HG02798 (cell line): ENCODE measurements around the gene NQO2.
"Not testable (repeated sequence)": the region's sequence is repeated elsewhere in the genome, so short reads cannot be mapped to it uniquely, and the experiment has no call there.

ENCODE experiments used
- ATAC-seq: cut with Tn5 transposase; IDR thresholded peaks from one replicate; pipeline ENCODE4 v1.9.1; 2021; ENCODE audit warnings: mild to moderate bottlenecking; ENCODE audit not compliant: unreplicated experiment, poor library complexity

Gene NQO2

GRCh38 chr6:3035397-3035796 is 35.7 kb downstream of the NQO2 start:
- no peak for ATAC-seq

- no peak for ATAC-seq
Measured at GRCh38 chr6:3036861-3037637, 37.4 kb downstream of the NQO2 start.

GRCh38 chr6:3037638-3038365 is 38.1 kb downstream of the NQO2 start:
- no peak for ATAC-seq

- no peak for ATAC-seq
Measured at GRCh38 chr6:3039384-3039783, 39.7 kb downstream of the NQO2 start.

- ATAC-seq: no peak
Measured at GRCh38 chr6:3041147-3041546, 41.5 kb downstream of the NQO2 start.

- no peak for ATAC-seq
Measured at GRCh38 chr6:3041606-3042005, 41.9 kb downstream of the NQO2 start.

GRCh38 chr6:3045369-3045768 is 45.7 kb downstream of the NQO2 start:
- no peak for ATAC-seq

- no peak for ATAC-seq
Measured at GRCh38 chr6:3045777-3046176, 46.1 kb downstream of the NQO2 start.

DNA sequence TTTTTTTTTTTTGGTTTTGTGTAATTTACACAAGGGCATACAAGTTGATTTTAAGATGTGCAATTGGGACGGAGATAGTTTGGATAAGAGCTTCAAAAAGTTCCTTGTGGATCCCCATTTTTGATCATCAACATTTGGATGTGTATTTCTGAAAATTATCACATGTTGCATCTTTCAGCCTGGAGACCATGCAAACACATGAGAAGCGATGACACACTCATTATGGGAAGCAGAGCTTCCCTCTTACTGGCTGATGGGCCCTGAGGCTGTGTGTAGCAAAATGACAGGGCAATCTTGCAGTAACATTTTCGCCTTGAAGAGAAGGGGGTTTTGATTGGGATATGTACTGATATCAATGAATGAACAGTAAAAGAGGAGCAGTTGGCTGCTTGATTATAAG is 46.6 kb downstream of the NQO2 start:
- no peak for ATAC-seq

- not testable (repeated sequence) for ATAC-seq
Measured at GRCh38 chr6:3048009-3048408, 48.3 kb downstream of the NQO2 start.

GRCh38 chr6:3052481-3053230 is 53.0 kb downstream of the NQO2 start:
- no peak for ATAC-seq

GRCh38 chr6:3053231-3053508 is 53.5 kb downstream of the NQO2 start:
- ATAC-seq: no peak

GRCh38 chr6:3054229-3055157 is 54.8 kb downstream of the NQO2 start:
- ATAC-seq: not testable (repeated sequence)

DNA sequence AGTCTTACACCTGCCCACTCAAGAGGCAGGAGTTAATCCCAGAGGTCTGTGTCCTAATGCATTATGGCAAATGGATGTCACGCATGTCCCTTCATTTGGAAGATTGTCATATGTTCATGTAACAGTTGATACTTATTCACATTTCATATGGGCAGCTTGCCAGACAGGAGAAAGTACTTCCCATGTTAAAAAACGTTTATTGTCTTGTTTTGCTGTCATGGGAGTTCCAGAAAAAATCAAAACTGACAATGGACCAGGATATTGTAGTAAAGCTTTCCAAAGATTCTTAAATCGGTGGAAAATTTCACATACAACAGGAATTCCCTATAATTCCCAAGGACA is 55.4 kb downstream of the NQO2 start:
- ATAC-seq: not testable (repeated sequence)

GRCh38 chr6:3057063-3057770 is 57.5 kb downstream of the NQO2 start:
- no peak for ATAC-seq

DNA sequence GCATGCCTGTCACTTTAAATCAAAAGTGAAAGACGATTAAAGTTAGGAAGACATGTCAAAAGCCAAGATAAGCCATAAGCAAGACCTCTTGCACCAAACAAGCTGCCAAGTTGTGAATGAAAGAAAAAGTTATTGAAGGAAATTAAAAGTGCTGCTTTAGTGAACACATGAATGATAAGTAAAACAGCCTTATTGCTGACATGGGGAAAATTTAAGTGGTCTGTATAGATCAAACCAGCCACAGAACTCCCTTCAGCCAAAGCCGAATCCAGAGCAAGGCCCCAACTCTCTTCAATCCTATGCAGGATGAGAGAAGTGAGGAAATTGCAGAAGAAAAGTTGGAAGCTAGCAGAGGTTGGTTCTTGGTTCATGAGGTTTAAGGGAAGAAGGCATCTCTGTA is 59.3 kb downstream of the NQO2 start:
- no peak for ATAC-seq

DNA sequence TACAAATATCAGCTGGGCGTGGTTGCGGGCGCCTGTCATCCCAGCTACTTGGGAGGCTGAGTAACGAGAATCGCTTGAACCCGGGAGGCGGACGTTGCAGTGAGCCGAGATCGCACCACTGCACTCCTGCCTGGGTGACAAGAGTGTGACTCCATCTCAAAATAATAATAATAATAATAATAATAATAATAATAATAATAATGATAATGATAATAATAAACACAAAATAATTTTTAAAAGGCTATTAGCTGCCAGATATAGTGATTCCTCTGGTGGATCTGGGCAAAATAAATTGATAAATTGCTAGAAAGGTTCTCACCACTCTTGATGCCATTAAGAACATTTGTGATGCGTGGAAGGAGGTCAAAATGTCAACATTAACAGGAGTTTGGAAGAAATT is 60.4 kb downstream of the NQO2 start:
- not testable (repeated sequence) for ATAC-seq

- no peak for ATAC-seq
Measured at GRCh38 chr6:3061501-3061941, 61.8 kb downstream of the NQO2 start.

DNA sequence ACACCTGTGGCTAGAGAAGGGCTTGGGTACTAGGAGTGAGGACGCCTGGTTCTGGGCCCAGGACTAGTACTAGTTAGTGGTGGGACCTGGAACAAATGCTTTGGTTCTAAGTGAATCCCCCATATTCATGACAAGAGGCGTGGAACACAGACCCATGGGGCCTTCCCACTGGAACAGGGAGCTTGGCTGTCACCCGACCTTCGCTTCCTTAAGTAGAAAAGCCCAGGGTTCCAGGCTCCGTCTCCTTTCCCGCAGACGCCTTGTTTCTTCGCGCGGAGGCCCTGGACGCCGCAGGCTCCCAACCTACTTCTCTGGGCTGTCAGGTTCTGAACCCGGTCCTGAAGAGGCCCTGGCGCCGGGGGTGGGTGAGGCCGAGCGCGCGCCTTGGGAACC is 63.6 kb downstream of the NQO2 start:
- not testable (repeated sequence) for ATAC-seq
